ENCODE measurements around the gene SMARCB1.

DNA sequence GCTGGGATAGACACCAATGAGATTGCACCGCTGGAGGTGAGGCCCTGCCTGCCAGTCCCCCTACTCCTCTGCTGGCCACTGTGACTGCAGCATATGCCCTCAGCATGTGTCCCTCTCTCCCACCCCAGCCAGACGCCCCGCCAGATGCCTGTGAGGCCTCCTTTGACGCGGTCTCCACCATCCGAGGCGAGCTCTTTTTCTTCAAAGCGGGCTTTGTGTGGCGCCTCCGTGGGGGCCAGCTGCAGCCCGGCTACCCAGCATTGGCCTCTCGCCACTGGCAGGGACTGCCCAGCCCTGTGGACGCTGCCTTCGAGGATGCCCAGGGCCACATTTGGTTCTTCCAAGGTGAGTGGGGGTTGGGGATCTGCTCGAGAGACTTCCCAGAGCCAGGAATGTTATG, 5.7 kb upstream of the SMARCB1 start:
- TF ChIP-seq, protein P1, sequence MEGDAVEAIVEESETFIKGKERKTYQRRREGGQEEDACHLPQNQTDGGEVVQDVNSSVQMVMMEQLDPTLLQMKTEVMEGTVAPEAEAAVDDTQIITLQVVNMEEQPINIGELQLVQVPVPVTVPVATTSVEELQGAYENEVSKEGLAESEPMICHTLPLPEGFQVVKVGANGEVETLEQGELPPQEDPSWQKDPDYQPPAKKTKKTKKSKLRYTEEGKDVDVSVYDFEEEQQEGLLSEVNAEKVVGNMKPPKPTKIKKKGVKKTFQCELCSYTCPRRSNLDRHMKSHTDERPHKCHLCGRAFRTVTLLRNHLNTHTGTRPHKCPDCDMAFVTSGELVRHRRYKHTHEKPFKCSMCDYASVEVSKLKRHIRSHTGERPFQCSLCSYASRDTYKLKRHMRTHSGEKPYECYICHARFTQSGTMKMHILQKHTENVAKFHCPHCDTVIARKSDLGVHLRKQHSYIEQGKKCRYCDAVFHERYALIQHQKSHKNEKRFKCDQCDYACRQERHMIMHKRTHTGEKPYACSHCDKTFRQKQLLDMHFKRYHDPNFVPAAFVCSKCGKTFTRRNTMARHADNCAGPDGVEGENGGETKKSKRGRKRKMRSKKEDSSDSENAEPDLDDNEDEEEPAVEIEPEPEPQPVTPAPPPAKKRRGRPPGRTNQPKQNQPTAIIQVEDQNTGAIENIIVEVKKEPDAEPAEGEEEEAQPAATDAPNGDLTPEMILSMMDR (IDR thresholded peaks at IDR 0.05): no peak
- TF ChIP-seq POLR2A (IDR thresholded peaks at IDR 0.05): no peak
